ENCODE results near the gene LARGE1.

LARGE1 gene

DNA sequence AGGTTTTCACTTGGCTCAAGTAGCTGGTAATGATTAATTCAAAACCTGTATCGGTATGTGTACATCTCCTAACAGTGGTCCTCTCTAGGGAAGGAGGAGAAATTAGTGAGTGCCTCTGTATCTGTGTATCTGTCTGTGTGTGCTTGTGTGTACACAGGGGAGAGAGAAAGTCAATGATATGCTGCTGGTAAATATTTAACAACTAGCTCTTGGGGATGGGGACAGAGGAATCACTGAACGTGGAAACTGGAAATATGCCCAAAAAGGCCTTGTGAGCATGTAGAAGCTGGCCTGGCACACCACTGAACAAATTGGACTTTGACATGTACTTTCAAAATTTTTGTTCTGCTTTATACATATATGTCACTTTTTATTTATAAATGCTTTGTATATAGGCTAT lies 648.1 kb downstream of the LARGE1 start:
- FAIRE-seq (no peak), DNase-seq (ENCODE audit: insufficient read length, low spot score) (no peak)
- TF ChIP-seq, protein P1, sequence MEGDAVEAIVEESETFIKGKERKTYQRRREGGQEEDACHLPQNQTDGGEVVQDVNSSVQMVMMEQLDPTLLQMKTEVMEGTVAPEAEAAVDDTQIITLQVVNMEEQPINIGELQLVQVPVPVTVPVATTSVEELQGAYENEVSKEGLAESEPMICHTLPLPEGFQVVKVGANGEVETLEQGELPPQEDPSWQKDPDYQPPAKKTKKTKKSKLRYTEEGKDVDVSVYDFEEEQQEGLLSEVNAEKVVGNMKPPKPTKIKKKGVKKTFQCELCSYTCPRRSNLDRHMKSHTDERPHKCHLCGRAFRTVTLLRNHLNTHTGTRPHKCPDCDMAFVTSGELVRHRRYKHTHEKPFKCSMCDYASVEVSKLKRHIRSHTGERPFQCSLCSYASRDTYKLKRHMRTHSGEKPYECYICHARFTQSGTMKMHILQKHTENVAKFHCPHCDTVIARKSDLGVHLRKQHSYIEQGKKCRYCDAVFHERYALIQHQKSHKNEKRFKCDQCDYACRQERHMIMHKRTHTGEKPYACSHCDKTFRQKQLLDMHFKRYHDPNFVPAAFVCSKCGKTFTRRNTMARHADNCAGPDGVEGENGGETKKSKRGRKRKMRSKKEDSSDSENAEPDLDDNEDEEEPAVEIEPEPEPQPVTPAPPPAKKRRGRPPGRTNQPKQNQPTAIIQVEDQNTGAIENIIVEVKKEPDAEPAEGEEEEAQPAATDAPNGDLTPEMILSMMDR (IDR thresholded peaks at IDR 0.05; ENCODE audit: insufficient read depth, missing control alignments): no peak

DNA sequence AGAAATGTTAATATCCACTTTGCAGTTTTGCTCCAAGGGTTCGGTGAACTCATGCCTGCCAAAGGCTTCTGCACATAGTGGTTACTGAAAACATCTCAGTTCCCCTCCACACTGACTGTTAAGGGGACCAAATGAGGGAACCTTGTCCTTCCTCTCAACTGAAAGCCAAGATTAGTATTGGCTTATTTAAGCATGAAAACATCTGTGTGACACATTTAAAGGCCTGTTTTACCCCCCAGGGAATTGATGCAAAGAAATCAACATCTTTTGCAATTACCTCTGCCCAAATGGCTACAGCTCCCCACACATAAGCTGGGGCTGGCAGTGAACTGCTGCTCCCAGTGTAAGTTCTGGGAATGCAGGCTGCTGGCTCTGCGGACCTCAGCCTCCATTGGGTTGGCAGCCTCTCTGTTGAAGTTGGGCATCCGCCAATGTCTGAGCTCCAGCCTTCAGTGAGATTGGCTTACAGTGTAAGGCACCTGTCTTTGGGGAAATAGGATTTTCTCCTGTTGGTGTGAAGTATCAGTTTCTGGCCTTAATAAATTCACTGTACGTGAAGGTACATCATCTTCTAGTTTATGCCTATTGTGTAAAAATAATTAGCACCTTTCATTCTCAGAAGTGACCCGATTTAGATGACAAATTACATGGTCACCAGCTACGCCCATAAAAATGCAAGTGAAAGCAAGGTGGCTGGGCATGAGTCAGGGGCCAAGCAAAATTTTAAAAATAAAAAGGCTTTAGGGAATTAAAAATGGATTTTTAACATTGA lies 648.7 kb downstream of the LARGE1 start:
- DNase-seq (ENCODE audit: insufficient read length, low spot score) (no peak), FAIRE-seq (no peak)
- TF ChIP-seq, protein P1 (IDR thresholded peaks at IDR 0.05; ENCODE audit: insufficient read depth, missing control alignments): no peak

- TF ChIP-seq, protein P1 (IDR thresholded peaks at IDR 0.05; ENCODE audit: insufficient read depth, missing control alignments): no peak
- FAIRE-seq (no peak), DNase-seq (ENCODE audit: insufficient read length, low spot score) (no peak)
Measured at GRCh38 chr22:33270596-33270995, 649.7 kb downstream of the LARGE1 start.

DNA sequence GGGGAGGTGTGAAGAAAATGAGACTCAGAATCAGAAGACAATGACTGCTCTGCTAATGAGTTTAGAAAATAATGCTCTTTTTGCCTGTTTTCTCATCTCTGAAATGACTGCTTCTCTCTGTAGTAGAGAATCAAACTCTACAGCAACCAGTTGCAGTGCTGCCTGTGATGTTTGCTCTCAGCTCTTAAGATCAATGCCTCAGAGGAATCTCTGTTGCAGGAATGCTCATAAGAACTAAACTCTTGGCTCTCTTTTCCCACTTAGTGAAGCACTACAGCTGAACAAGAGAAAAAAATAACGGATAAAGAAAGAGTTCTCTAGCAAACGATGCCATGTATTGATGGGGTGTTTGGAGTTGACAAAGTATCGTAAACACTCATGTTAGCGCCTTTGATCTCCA lies 658.6 kb downstream of the LARGE1 start:
- DNase-seq (ENCODE audit: insufficient read length, low spot score) (no peak), FAIRE-seq (no peak)
- TF ChIP-seq, protein P1 (IDR thresholded peaks at IDR 0.05; ENCODE audit: insufficient read depth, missing control alignments): no peak

GRCh38 chr22:33260498-33260897 lies 659.8 kb downstream of the LARGE1 start:
- TF ChIP-seq, protein P1 (IDR thresholded peaks at IDR 0.05; ENCODE audit: insufficient read depth, missing control alignments): no peak
- FAIRE-seq: no peak
- DNase-seq (ENCODE audit: insufficient read length, low spot score): no peak

- DNase-seq (ENCODE audit: insufficient read length, low spot score): no peak
- TF ChIP-seq, protein P1 (IDR thresholded peaks at IDR 0.05; ENCODE audit: insufficient read depth, missing control alignments): no peak
- no peak for FAIRE-seq
Measured at GRCh38 chr22:33255791-33256190, 664.5 kb downstream of the LARGE1 start.

- no peak for DNase-seq (ENCODE audit: insufficient read length, low spot score)
- TF ChIP-seq, protein P1 (IDR thresholded peaks at IDR 0.05; ENCODE audit: insufficient read depth, missing control alignments): no peak
- no peak for FAIRE-seq
Measured at GRCh38 chr22:33248948-33249347, 671.3 kb downstream of the LARGE1 start.
